WI38 (cell line): ENCODE data around the gene ATG7.
"Not testable (repeated sequence)": the region's sequence is repeated elsewhere in the genome, so short reads cannot be mapped to it uniquely, and the experiment has no call there.

Source experiments
- H3K4me3 ChIP-seq: 2 replicates; pipeline ENCODE4 v1.5.1; 2011; ENCODE audit warnings: low read depth, mild to moderate bottlenecking, control low read depth, low read length
- TF ChIP-seq, protein P1 (sequence below): IDR thresholded peaks from 2 replicates; pipeline ENCODE4 v1.5.1; 2012; ENCODE audit warnings: low read depth, mild to moderate bottlenecking, control low read depth, low read length

The ATG7 gene

DNA sequence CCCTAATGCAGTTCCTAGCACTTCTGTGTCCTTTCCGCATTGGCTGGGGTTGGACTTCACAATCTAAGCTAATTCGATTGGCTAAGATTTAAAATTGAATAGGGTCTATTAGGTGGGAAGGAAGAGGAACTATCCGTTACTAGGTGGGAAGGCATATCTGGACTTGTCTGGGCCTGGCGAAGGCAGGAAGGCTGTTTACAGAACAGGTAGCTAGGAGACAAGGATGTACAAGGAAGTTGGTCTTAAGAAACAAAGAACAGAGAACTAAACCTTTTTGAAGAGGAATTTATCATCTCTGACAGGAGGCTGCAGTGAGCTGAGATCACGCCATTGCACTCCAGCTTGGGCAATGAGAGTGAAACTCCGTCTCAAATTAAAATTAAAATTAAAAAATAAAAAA, 17.3 kb upstream of the ATG7 start:
- no peak overlapping the region for H3K4me3 ChIP-seq
- TF ChIP-seq, protein P1, sequence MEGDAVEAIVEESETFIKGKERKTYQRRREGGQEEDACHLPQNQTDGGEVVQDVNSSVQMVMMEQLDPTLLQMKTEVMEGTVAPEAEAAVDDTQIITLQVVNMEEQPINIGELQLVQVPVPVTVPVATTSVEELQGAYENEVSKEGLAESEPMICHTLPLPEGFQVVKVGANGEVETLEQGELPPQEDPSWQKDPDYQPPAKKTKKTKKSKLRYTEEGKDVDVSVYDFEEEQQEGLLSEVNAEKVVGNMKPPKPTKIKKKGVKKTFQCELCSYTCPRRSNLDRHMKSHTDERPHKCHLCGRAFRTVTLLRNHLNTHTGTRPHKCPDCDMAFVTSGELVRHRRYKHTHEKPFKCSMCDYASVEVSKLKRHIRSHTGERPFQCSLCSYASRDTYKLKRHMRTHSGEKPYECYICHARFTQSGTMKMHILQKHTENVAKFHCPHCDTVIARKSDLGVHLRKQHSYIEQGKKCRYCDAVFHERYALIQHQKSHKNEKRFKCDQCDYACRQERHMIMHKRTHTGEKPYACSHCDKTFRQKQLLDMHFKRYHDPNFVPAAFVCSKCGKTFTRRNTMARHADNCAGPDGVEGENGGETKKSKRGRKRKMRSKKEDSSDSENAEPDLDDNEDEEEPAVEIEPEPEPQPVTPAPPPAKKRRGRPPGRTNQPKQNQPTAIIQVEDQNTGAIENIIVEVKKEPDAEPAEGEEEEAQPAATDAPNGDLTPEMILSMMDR, result no peak

DNA sequence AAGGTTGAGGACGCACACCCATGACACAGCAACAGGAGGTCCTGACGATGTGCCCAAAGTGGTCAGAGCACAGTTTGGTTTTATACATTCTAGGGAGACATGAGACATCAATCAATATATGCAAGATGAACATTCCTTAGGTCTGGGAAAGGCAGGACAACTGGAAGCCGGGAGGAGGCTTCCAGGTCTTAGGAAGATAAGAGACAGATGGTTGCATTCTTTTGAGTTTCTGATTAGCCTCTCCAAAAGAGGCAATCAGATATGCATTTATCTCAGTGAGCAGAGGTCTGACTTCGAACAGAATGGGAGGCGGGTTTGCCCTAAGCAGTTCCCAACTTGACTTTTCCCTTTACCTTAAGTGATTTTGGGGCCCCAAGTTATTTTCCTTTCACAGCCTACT, 16.7 kb upstream of the ATG7 start:
- H3K4me3 ChIP-seq, result not testable (repeated sequence)

- no peak overlapping the region for H3K4me3 ChIP-seq
- TF ChIP-seq, protein P1, result no peak
Measured at GRCh38 chr3:11258958-11259357, 13.2 kb upstream of the ATG7 start.

DNA sequence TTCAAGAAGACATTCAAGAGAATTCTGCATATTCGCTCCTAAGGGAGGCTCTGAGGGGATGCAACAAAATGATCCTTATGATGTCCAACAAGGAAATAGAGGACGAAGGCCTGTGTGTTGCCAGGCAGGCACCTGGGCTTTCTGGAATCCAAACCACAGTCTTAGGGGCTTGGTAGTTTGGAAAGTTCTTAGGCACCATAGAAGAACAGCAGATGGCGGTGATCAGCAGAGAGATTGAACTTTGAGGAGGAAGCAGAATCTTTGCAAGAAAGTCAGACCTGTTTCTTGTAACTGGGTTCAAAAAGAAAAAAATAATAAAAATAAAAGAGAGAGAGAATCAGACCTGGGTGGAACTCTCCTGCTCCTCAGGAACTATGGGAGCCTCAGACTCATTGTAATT, 11.7 kb upstream of the ATG7 start:
- TF ChIP-seq, protein P1, result no peak
- no peak overlapping the region for H3K4me3 ChIP-seq

- TF ChIP-seq, protein P1, result no peak
- H3K4me3 ChIP-seq, result no peak overlapping the region
Measured at GRCh38 chr3:11269007-11269406, 3.2 kb upstream of the ATG7 start.

DNA sequence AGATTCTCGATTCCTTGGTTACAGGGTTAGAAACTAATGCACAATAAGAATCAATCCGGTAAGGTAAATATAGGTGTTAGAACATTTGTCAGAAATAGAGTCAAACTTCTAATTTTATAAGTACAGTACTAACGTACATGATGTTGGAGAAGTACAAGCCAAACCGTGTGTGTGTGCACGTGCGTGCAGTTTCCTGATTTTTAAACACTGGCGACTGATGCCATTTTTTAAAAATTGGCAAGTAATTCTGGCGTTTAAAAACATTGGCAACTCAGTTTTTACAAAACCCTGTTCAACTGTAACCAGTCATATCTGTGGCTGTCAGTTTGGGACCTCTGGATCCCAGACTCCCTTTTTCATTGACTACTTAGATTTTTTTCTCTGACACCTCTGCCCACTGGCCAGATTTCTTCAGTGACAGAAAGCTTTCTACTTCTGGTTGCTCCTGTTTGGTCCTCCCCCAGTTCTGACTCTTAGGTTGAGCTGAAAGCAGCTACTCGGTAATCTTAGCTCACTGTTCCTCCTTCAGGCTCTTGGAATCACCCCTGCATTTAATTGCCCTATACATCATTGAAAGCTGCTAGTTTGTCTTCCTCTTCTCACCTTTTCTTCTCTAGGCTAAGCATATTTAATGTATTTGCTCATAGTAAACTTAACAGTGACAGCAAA, 843 bp downstream of the ATG7 start:
- TF ChIP-seq, protein P1, result no peak
- peak overlapping the region; percentile 100 for H3K4me3 ChIP-seq

GRCh38 chr3:11273891-11274291, 1.7 kb downstream of the ATG7 start:
- no peak overlapping the region; the same call in 1 of the 2 replicates for H3K4me3 ChIP-seq
- TF ChIP-seq, protein P1, result no peak

- no peak overlapping the region for H3K4me3 ChIP-seq
- TF ChIP-seq, protein P1, result no peak
Measured at GRCh38 chr3:11274566-11275142, 2.5 kb downstream of the ATG7 start.
